Measurements from ENCODE around the gene SIGLEC12.
A peak's percentile ranks its signal among the peaks of the same experiment; 100 is the strongest.
"Not testable (repeated sequence)": the region's sequence is repeated elsewhere in the genome, so short reads cannot be mapped to it uniquely, and the experiment has no call there.

SIGLEC12 gene

DNA sequence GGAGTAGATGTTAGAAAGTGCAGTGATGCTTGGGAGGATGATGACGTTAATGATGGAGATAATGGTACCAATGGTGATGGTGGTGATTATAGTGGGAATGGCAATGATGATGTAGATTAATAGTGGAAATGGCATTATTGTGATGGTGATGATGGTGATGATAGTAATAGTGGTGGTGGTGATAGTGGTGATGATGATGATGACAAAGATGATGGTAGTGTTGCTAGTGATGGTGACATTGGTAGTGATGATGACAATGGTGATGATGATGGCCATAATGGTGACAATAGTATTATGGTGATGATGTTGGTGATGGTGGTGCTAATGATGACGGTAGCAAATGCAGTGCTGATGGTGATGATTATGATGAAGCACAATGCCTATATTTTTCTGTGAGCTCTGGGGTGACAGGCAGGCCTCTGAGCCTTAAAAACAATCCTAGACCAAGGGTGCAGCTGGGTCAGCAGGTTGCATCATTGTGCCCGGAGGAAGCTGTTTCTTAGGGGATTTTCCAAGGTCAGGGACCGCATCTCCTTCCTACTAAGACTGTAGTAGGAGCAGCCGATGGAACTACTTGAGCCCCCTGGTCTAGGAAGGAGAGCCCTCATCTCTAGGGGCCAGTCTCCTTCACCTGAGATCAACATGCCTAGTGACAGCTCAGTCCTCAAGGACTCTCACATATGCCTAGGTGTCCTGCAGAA lies 15.5 kb downstream of the SIGLEC12 start:
- no peak for DNase-seq (ENCODE audit: low read depth in 1 of 2, low spot score in 1 of 2)

DNA sequence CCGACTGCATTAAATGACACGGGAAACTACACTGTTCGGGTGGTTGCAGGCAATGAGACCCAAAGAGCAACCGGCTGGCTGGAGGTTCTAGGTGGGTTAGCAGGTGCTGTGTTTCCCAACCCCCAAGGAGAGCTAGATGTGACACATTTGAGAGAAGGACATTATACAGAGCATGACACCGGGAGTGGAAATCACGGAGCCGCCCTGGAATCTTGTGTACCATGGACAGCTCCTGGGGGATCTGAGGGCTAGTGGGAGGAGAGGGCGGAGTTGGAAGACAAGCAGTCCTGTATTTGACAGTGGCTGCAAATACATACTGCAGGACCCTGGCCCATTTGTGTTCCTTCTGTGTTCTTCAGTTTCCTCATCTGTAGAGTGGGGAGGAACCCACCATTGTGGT lies 21.0 kb downstream of the SIGLEC12 start:
- no peak for DNase-seq (ENCODE audit: low read depth in 1 of 2, low spot score in 1 of 2)

- DNase-seq (ENCODE audit: low read depth in 1 of 2, low spot score in 1 of 2): no peak
These were observed 21.9 kb downstream of the SIGLEC12 start for GRCh38 chr19:51479531-51480331.

- DNase-seq (ENCODE audit: low read depth in 1 of 2, low spot score in 1 of 2): no peak
These were observed 23.0 kb downstream of the SIGLEC12 start, which contains the start of gene CEACAM18 for GRCh38 chr19:51478381-51479234. TSS of gene CEACAM18 (plus strand) at chr19:51478539.

DNA sequence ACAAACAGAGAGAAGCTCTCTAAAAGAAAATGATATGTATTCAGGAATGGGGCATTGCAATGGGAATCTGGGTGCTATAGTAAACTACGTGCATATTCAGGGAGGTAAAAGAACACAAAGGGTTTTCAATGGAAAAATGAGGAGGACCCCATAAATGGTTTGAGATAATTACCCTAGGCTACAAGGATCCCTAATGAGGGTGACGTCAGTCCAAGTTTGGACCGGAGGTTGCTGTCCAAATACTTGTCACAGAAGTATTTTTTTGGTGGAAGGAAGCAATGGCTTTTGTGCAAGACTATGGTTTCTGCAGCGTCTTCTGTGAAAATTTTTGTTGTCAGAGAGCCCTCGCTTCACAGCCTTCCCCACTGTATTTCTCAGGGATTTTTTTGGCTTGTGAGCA lies 24.3 kb downstream of the SIGLEC12 start:
- DNase-seq (ENCODE audit: low read depth in 1 of 2, low spot score in 1 of 2): no peak

DNA sequence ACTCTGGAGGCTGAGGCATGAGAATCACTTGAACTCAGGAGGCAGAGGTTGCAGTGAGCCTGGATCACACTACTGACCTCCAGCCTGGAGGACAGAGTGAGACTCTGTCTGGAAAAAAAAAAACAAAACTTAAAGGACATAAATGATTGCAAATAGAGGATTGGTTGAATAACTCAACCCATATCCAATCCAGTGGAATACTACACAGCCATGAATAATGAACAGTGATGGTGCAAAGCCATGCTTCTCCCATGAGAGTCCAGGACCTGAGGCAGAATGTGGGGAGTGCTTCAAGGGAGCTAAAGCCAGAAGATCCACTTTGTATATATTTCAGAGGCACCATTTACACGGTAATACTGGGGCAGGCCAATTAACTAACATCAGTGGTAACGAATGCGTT lies 25.4 kb downstream of the SIGLEC12 start:
- no peak for DNase-seq (ENCODE audit: low read depth in 1 of 2, low spot score in 1 of 2)

GRCh38 chr19:51473009-51473707 lies 28.4 kb downstream of the SIGLEC12 start:
- peak; percentile 70 to 71 for DNase-seq (ENCODE audit: low read depth in 1 of 2, low spot score in 1 of 2)

- DNase-seq (ENCODE audit: low read depth in 1 of 2, low spot score in 1 of 2): no peak
These were observed 29.0 kb downstream of the SIGLEC12 start for GRCh38 chr19:51472607-51473006.

DNA sequence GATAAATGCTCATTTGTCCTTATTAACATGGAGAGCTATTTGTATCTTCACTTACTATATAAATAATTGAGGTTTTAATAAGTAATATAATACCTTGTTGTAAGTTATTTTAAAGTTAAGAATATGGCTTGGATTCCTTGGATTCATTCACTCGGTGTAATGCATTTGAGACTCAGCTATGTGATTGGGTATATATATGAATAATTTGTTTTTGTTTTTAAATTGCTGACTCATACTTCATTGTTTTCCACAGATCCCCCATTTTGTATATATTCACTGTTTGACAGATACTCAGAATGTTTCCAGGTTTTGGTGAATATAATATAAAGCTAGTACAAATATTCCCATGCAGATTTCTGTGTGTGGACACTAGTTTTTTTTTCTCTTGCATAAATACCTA lies 30.1 kb downstream of the SIGLEC12 start:
- no peak for DNase-seq (ENCODE audit: low read depth in 1 of 2, low spot score in 1 of 2)

DNA sequence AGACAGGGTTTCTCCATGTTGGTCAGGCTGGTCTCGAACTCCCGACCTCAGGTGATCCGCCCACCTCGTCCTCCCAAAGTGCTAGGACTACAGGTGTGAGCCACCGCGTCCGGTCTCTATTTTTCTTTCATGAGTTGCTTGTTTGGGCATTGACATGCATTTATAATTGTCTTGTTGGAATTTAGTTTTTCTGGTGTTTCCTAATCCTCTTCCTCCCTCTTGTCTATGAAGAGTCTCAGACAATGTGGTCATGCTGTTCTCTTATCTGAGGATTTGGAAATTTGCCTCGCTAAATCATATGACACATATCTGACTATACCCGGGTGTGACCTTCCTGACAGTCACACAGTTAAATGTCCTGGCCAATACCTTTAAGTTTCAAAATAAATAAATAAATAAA lies 30.6 kb downstream of the SIGLEC12 start:
- DNase-seq (ENCODE audit: low read depth in 1 of 2, low spot score in 1 of 2): no peak

DNA sequence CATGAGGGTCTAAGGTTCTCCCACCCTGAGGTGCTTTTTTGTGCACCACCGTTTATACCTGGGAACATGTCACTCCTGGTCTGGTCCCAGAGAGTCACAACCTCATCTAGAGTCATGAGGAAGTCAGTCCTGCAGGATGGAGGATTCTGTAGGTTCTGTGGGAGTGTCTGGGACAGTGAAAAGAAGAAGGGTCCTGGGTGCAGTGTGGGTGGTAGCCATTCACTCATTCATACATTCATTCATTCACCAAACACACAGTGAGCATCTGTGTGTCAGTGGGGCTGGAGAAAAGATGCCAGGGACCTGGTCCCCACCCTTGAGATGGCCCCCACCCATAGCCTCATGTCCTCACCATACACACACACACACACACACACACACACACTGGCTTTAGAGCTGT lies 32.0 kb downstream of the SIGLEC12 start:
- DNase-seq (ENCODE audit: low read depth in 1 of 2, low spot score in 1 of 2): no peak

DNA sequence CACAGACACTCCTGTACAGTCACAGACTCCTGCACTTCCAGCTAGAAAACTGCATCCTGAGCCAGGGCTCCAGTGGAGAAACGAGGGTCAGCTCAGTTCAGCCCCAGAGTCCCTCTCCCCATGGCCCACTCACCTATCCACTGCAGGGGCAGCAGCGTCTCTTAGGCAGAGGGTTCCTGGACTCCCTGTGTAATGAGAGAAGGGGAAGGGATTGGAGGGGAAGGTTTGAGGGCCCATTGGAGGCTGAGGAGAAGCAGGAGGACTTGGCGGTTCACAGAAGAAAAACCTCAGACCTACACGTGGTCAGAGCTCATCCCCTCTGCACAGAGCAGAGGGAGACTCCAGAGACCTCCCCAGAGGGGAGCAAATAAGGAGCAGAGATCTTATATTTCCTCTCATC lies 32.4 kb downstream of the SIGLEC12 start:
- no peak for DNase-seq (ENCODE audit: low read depth in 1 of 2, low spot score in 1 of 2)

DNA sequence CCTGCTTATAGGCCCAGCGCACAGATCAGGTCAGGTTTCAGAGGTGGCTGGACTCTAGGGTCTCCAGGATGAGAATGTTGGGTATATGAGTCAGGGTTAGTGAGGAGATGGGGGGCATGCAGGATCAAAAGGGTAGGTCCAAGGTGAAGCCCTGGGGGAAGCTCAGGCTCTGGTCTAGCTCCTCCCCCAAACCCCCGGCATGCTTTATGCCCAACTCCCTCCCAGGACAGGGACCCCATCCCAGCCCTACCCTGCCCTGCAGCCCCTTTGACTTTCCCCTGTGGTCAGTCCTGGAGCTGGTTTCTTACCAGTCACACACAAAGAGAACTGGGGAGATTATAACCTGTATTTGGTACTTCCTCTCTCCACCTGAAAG lies 33.1 kb downstream of the SIGLEC12 start:
- no peak for DNase-seq (ENCODE audit: low read depth in 1 of 2, low spot score in 1 of 2)

DNA sequence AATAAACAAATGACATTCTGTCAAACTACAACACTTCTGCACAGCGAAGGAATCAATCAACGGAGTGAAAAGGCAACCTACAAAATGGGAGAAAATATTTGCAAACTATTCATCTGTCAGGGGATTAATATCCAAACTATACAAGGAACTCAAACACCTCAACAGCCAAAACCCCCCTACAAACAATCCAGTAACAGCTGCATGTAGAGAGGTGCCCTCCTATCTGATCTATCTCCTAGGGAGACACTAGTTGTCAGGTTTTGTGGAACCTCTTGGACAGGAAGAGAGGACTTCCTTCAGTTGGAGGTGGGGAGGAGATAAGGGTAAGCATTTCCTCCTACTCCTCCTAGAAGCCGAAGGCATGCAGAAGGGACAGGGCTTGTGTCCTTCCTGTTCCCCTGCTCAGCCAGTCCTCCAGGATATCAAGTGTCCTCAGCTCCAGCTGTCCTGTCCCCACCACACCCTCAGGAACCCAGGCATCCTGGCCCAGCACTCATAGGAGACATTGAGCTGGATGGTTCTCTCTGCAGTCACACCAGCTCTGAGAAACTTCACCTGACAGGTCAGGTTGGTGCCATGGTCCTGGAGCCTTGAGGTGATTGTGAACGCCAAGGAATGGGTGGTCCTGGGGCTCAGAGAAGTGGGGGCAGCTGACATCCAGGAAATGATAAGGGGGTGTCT lies 33.6 kb downstream of the SIGLEC12 start:
- DNase-seq (ENCODE audit: low read depth in 1 of 2, low spot score in 1 of 2): no peak

- no peak for DNase-seq (ENCODE audit: low read depth in 1 of 2, low spot score in 1 of 2)
These were observed 34.9 kb downstream of the SIGLEC12 start for GRCh38 chr19:51466723-51467122.

DNA sequence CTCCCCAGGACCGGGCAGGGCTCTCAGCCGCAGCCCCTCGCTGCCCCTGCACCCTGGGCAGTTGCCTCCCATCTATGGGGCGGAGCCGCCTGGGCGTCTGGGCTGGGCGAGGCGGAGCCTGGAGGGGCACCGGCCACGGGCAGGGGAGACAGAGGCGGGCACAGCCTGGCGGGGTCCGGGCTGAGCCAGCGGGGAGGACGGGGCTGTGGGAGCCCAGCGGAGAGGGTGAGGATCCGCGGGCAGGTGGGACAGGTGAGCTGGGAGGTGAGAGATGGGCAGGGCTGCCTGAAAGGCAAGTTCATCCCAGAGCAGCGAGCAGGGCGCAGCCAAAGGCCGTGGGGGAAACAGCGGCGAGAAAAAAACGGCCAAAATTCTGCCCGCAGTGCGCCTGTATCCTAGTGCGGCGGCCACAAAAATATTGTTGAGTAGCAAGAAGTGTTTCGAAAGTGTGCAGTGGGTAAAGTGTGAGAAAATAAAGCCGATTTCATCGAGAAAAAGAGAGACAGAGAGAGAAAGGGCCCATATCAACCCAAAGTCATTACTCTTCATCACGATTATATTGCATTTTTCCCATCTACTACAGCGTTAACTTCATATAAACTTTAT lies 37.5 kb downstream of the SIGLEC12 start:
- DNase-seq (ENCODE audit: low read depth in 1 of 2, low spot score in 1 of 2): not testable (repeated sequence)

GRCh38 chr19:51462681-51463080 lies 38.9 kb downstream of the SIGLEC12 start:
- DNase-seq (ENCODE audit: low read depth in 1 of 2, low spot score in 1 of 2): no peak

GRCh38 chr19:51462276-51462675 lies 39.3 kb downstream of the SIGLEC12 start:
- DNase-seq (ENCODE audit: low read depth in 1 of 2, low spot score in 1 of 2): no peak

GRCh38 chr19:51461723-51462161 lies 39.9 kb downstream of the SIGLEC12 start:
- no peak for DNase-seq (ENCODE audit: low read depth in 1 of 2, low spot score in 1 of 2)

Measured in activated T-helper 1 cell treated with anti-CD3 and anti-CD28 coated beads, Interleukin-2, amount 50 U/mL, for 16 hours (primary cell).